Neural cell (in vitro differentiated cells): Measurements from ENCODE around the gene IDI1. TPM values are rescaled to one million over a fixed set of nuclear protein-coding genes. Genes with fewer than 3 reads are reported as not detected.

Experiments
- H2AFZ ChIP-seq: fragments of 200-600, 300-800 bp; sonication (generic), shearing (Covaris generic); 2 replicates; pipeline ENCODE4 v1.6.0; 2014; ENCODE audit warnings: low read depth, mild to moderate bottlenecking, antibody characterized with exemption, low read length, moderate library complexity
- H3F3A ChIP-seq: fragments of 200-600 bp; shearing (Covaris generic); 2 replicates; pipeline ENCODE4 v1.6.1; 2016; ENCODE audit warnings: mild to moderate bottlenecking, moderate library complexity, mixed read lengths, antibody characterized with exemption, low read length; ENCODE audit not compliant: insufficient read depth, poor library complexity, severe bottlenecking
- H3K27ac ChIP-seq: fragments of 200-600, 300-800 bp; sonication (generic), shearing (Covaris generic); 2 replicates; pipeline ENCODE4 v1.5.1; 2014; ENCODE audit warnings: mild to moderate bottlenecking, low read length, moderate library complexity
- H3K27me3 ChIP-seq: fragments of 300-800, 200-600 bp; sonication (generic), shearing (Covaris generic); 2 replicates; pipeline ENCODE4 v1.6.0; 2014; ENCODE audit warnings: mild to moderate bottlenecking, low read depth, low read length, moderate library complexity; ENCODE audit not compliant: insufficient read depth
- H3K36me3 ChIP-seq: fragments of 300-800, 200-600 bp; sonication (generic), shearing (Covaris generic); 2 replicates; pipeline ENCODE4 v1.5.1; 2014; ENCODE audit warnings: mild to moderate bottlenecking, antibody characterized with exemption, low read length, moderate library complexity; ENCODE audit not compliant: insufficient read depth
- H3K4me2 ChIP-seq: fragments of 300-800, 200-600 bp; sonication (generic), shearing (Covaris generic); 2 replicates; pipeline ENCODE4 v1.6.0; 2014; ENCODE audit warnings: mild to moderate bottlenecking, low read length
- H3K4me3 ChIP-seq: fragments of 300-800, 200-600 bp; sonication (generic), shearing (Covaris generic); 2 replicates; pipeline ENCODE4 v1.5.1; 2014; ENCODE audit warnings: mild to moderate bottlenecking, low read length, moderate library complexity
- H3K79me2 ChIP-seq: fragments of 200-600 bp; shearing (Covaris generic); replicated peaks from 2 replicates; pipeline ENCODE4 v1.6.0; 2014; ENCODE audit warnings: mild to moderate bottlenecking, low read length, moderate library complexity; ENCODE audit not compliant: insufficient read depth
- H3K9ac ChIP-seq: fragments of 300-800, 200-600 bp; sonication (generic), shearing (Covaris generic); 2 replicates; pipeline ENCODE4 v1.6.1; 2016; ENCODE audit warnings: mild to moderate bottlenecking, low read length, mixed read lengths
- H3K9me2 ChIP-seq: fragments of 200-600 bp; shearing (Covaris generic); 2 replicates; pipeline ENCODE4 v1.6.1; 2016; ENCODE audit warnings: mild to moderate bottlenecking, low read length, mixed read lengths; ENCODE audit not compliant: insufficient read depth
- H3K9me3 ChIP-seq: fragments of 200-600, 300-800 bp; sonication (generic), shearing (Covaris generic); 2 replicates; pipeline ENCODE4 v1.6.1; 2016; ENCODE audit warnings: mild to moderate bottlenecking, mixed run types, low read length, moderate library complexity, mixed read lengths
- H4K20me1 ChIP-seq: fragments of 200-600 bp; shearing (Covaris generic); 2 replicates; pipeline ENCODE4 v1.6.1; 2016; ENCODE audit warnings: mild to moderate bottlenecking, mixed run types; ENCODE audit not compliant: insufficient read depth
- CTCF ChIP-seq: fragments of 450-650 bp; IDR thresholded peaks from 2 replicates; pipeline ENCODE4 v1.5.1; 2014; ENCODE audit warnings: antibody characterized with exemption, mild to moderate bottlenecking, moderate library complexity; ENCODE audit not compliant: poor library complexity, severe bottlenecking
- EP300 ChIP-seq: fragments of 450-650 bp; conservative IDR thresholded peaks from 2 replicates; pipeline ENCODE4 v1.6.1; 2014; ENCODE audit warnings: antibody characterized with exemption, mild to moderate bottlenecking, moderate library complexity; ENCODE audit not compliant: poor library complexity, severe bottlenecking
- EZH2 ChIP-seq: fragments of 200-600, 300-800 bp; shearing (Covaris generic), sonication (generic); IDR thresholded peaks from 2 replicates; pipeline ENCODE4 v1.6.1; 2014; ENCODE audit warnings: antibody characterized with exemption, low read length, borderline replicate concordance, mild to moderate bottlenecking; ENCODE audit not compliant: insufficient read depth, poor library complexity, severe bottlenecking
- MXI1 ChIP-seq: fragments of 450-650 bp; conservative IDR thresholded peaks from 2 replicates; pipeline ENCODE4 v1.6.1; 2014; ENCODE audit warnings: antibody characterized with exemption, mild to moderate bottlenecking; ENCODE audit not compliant: poor library complexity, severe bottlenecking
- POLR2AphosphoS5 ChIP-seq: IDR thresholded peaks from 2 replicates; pipeline ENCODE4 v1.6.1; 2012
- RAD21 ChIP-seq: fragments of 450-650 bp; conservative IDR thresholded peaks from 2 replicates; pipeline ENCODE4 v1.6.1; 2014; ENCODE audit warnings: antibody characterized with exemption, mild to moderate bottlenecking, moderate library complexity
- SMC3 ChIP-seq: fragments of 450-650 bp; conservative IDR thresholded peaks from 2 replicates; pipeline ENCODE4 v1.6.1; 2014; ENCODE audit warnings: antibody characterized with exemption, mild to moderate bottlenecking, moderate library complexity; ENCODE audit not compliant: poor library complexity
- TAF1 ChIP-seq: IDR thresholded peaks from 2 replicates; pipeline ENCODE4 v1.6.1; 2012; ENCODE audit warnings: low read depth
- polyA plus RNA-seq: library from polyadenylated mRNA; depleted of rRNA; stranded (reverse); fragments of >200 nt; gene quantifications from 2 replicates; pipeline ENCODE4 v1.2.3, GENCODE V29; 2014
- TF ChIP-seq, protein P1 (sequence below): IDR thresholded peaks from 2 replicates; pipeline ENCODE4 v1.6.1; 2012; ENCODE audit warnings: borderline replicate concordance

IDI1 gene
- polyA plus RNA-seq, 1 donor from 2014 or later, result 307 TPM

DNA sequence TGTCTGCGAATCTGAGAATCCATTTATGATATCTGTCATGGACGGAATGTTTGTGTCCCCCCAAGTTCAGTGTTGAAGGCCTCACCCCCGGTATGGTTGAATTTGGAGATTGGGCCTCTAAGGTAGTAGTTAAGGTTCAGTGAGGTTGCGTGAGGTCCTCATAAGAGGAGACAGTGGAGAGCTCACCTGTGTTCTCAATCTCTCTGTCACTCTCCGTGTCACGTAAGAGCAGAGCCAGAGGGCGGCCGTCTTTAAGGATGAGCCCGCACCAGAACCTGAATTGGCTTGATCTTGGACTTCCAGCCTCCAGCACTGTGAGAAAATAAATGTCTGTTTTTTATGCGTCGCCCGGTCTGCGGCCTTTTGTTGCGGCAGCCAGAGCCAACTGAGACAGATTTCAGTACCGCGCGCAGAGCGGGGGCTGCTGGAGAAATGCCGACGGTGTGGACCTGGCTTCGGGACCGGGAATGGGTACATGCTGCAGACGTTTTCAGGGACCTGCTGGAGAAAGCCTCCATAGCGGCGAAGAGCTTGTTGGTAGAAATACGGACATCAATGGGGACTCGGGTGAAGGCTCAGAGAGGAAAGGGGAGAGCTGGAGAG is 47.5 kb upstream of the IDI1 start:
- no peak for TF ChIP-seq MXI1
- TF ChIP-seq EZH2, result no peak
- TF ChIP-seq TAF1, result no peak
- no peak for TF ChIP-seq RAD21
- TF ChIP-seq, protein P1, sequence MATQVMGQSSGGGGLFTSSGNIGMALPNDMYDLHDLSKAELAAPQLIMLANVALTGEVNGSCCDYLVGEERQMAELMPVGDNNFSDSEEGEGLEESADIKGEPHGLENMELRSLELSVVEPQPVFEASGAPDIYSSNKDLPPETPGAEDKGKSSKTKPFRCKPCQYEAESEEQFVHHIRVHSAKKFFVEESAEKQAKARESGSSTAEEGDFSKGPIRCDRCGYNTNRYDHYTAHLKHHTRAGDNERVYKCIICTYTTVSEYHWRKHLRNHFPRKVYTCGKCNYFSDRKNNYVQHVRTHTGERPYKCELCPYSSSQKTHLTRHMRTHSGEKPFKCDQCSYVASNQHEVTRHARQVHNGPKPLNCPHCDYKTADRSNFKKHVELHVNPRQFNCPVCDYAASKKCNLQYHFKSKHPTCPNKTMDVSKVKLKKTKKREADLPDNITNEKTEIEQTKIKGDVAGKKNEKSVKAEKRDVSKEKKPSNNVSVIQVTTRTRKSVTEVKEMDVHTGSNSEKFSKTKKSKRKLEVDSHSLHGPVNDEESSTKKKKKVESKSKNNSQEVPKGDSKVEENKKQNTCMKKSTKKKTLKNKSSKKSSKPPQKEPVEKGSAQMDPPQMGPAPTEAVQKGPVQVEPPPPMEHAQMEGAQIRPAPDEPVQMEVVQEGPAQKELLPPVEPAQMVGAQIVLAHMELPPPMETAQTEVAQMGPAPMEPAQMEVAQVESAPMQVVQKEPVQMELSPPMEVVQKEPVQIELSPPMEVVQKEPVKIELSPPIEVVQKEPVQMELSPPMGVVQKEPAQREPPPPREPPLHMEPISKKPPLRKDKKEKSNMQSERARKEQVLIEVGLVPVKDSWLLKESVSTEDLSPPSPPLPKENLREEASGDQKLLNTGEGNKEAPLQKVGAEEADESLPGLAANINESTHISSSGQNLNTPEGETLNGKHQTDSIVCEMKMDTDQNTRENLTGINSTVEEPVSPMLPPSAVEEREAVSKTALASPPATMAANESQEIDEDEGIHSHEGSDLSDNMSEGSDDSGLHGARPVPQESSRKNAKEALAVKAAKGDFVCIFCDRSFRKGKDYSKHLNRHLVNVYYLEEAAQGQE, result no peak
- no peak for TF ChIP-seq CTCF
- TF ChIP-seq POLR2AphosphoS5, result no peak
- TF ChIP-seq SMC3, result no peak
- TF ChIP-seq EP300, result no peak
- Histone ChIP-seq H3K4me3 (no peak overlapping the region), H3K36me3 (no peaks in the 10 kb centered on the region), H3K27me3 (no peaks in the 10 kb centered on the region), H3K9ac (no peak overlapping the region), H3K9me2 (no peaks in the 10 kb centered on the region), H3K27ac (no peak overlapping the region), H3K9me3 (no peaks in the 10 kb centered on the region), H2AFZ (no peak overlapping the region), H4K20me1 (no peaks in the 10 kb centered on the region), H3K79me2 (no peaks in the 10 kb centered on the region), H3F3A (no peaks in the 10 kb centered on the region), H3K4me2 (no peak overlapping the region)

- Histone ChIP-seq H3K36me3 (no peaks in the 10 kb centered on the region), H3K27me3 (no peaks in the 10 kb centered on the region), H3K79me2 (no peaks in the 10 kb centered on the region), H3K4me3 (no peak overlapping the region), H3K9me2 (no peaks in the 10 kb centered on the region), H3K4me2 (no peak overlapping the region), H3K9me3 (no peaks in the 10 kb centered on the region), H4K20me1 (no peaks in the 10 kb centered on the region), H2AFZ (no peak overlapping the region), H3K9ac (no peak overlapping the region), H3F3A (no peaks in the 10 kb centered on the region), H3K27ac (no peak overlapping the region)
- TF ChIP-seq EP300 (no peak), CTCF (no peak), SMC3 (no peak), EZH2 (no peak), MXI1 (no peak), TAF1 (no peak), POLR2AphosphoS5 (no peak), RAD21 (no peak)
- TF ChIP-seq, protein P1, result no peak
Observed at GRCh38 chr10:1095498-1095897, 46.6 kb upstream of the IDI1 start.
